Measurements from ENCODE around the gene TRIM44.

TRIM44 gene

GRCh38 chr11:35810045-35810645 is 147.6 kb downstream of the TRIM44 start:
- TF ChIP-seq CTCF (IDR thresholded peaks at IDR 0.05; ENCODE audit: low read depth, low read length): no peak
- DNase-seq (ENCODE audit: low read depth in 2 of 2): no peak

DNA sequence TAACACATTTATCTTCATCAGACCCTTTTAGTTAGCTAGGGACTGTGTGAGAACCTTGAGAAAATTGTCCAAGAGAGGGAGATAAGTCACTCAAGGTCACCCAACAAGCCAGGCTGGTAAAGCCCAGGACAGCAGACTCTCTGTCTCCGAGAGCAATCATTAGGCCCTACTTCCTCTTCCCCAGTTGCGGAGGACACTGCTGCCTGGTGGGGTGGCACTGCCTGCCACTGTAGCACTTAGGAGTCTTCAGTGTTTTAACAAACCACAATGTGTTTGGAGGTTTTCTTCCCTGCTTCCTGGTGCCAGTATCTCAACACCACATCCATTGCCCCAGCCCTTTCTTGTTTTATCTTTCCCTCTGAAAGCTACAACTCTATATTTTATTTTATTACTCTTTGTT is 149.2 kb downstream of the TRIM44 start:
- H3K4me3 ChIP-seq (replicated peaks in 1 of 2; ENCODE audit: low read depth in 2 of 2, low read length in 2 of 2): no peak overlapping the region
- no peak for DNase-seq (ENCODE audit: low read depth in 2 of 2)
- no peak for TF ChIP-seq CTCF (IDR thresholded peaks at IDR 0.05; ENCODE audit: low read depth, low read length)

More at GRCh38 chr11:35810045-35810645, 147.6 kb downstream of the TRIM44 start:
- H3K4me3 ChIP-seq (replicated peaks in 1 of 2; ENCODE audit: low read depth in 2 of 2, low read length in 2 of 2): no peak overlapping the region

GRCh38 chr11:35812828-35813227 is 150.3 kb downstream of the TRIM44 start:
- no peak for TF ChIP-seq CTCF (IDR thresholded peaks at IDR 0.05; ENCODE audit: low read depth, low read length)
- no peak overlapping the region for H3K4me3 ChIP-seq (replicated peaks in 1 of 2; ENCODE audit: low read depth in 2 of 2, low read length in 2 of 2)
- peak in 1 of 2 donors; percentile 89 for DNase-seq (ENCODE audit: low read depth in 2 of 2)

DNA sequence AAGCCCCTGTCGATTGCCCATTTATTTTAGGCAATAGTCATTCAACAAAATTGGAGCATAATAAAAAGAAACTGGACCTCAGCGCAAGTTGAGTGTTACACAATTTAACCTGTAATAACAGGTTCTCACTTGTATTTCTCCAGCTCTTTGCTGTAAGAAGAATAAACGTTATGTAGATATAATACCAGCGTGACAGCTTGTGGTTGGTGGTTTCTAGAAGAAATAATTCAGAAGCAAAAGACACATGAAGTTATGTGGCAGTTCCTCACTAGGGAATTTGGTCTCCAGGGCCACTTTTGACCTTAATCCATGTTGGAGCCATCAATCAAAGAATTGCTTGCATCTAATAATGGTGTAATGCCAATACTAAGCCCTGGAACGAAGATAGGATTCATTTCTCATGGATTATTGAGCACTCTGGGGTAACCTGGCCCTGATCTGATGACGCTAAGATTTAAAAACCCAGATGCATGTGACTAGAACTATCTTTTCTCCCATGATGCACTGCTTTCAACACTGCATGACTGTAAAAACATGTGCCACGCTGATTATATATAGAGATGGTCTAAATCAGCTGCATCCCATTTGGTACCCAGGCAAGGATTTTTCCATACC is 151.6 kb downstream of the TRIM44 start:
- no peak for DNase-seq (ENCODE audit: low read depth in 2 of 2)
- H3K4me3 ChIP-seq (replicated peaks in 1 of 2; ENCODE audit: low read depth in 2 of 2, low read length in 2 of 2): no peak overlapping the region
- no peak for TF ChIP-seq CTCF (IDR thresholded peaks at IDR 0.05; ENCODE audit: low read depth, low read length)

GRCh38 chr11:35814720-35815305 is 152.2 kb downstream of the TRIM44 start:
- H3K4me3 ChIP-seq (replicated peaks in 1 of 2; ENCODE audit: low read depth in 2 of 2, low read length in 2 of 2): no peak overlapping the region
- peak; percentile 43 to 87 for DNase-seq (ENCODE audit: low read depth in 2 of 2)
- TF ChIP-seq CTCF (IDR thresholded peaks at IDR 0.05; ENCODE audit: low read depth, low read length): no peak

DNA sequence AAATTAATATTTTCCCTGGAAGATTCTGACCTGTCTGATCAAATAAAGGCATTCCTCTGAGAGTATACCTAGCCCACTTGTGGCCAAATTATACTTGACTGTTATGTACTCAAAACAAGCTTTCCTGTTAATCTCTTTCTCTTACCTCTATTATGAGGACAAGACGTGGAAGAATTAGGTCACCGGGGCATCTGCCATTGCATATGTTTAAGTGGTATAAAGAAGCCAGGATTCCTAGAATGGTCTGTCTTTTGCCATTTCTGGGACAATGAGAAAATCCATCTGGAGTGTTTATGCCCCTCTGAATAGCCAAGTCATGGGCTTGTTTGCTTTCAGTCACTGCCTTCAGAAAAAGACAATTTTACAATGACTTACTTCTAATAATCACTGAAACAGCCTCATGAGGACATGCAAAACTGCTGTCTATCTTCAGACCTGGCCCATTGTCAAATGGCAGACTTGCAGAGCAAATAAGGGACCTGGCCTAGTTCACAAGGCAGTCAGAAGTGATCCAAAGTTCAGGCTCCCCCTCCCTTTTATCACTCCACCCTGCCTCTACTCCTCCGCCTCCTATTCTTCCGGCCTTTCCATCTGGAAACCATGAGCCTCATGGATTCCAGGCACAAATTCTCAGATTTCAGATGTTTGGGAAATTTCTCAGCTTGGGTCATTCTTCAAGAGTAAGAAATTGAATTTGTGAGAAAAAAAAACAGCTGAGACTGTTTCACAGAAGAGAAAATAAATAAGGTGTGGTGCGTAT is 153.2 kb downstream of the TRIM44 start:
- TF ChIP-seq CTCF (IDR thresholded peaks at IDR 0.05; ENCODE audit: low read depth, low read length): no peak
- no peak overlapping the region for H3K4me3 ChIP-seq (replicated peaks in 1 of 2; ENCODE audit: low read depth in 2 of 2, low read length in 2 of 2)
- peak in 1 of 2 donors; percentile 89 for DNase-seq (ENCODE audit: low read depth in 2 of 2)
